PC-9 (cell line): ENCODE measurements around the gene DOCK4. TPM values are rescaled to one million over a fixed set of nuclear protein-coding genes. Genes with fewer than 3 reads are reported as not detected.

Experiments used
- BruUV-seq: library from RNA; stranded (reverse); fragments of 400-500 nt; replicated peaks from 2 replicates; lab custom pipeline; 2021; lab: Mats Ljungman, UMichigan
- CTCF ChIA-PET: fragments of 300-600 bp; sonication (Branson Sonifier 250); formaldehyde crosslinking; loops from one replicate; lab custom pipeline; 2022; ENCODE audit warnings: antibody characterized with exemption; lab: Charles Lee
- POLR2A ChIA-PET: fragments of 300-600 bp; sonication (Branson Sonifier 250); formaldehyde crosslinking; loops from one replicate; lab custom pipeline; 2022; ENCODE audit warnings: antibody characterized with exemption; ENCODE audit not compliant: unreplicated experiment; lab: Charles Lee
- DNase-seq, 2 experiments: peaks; one replicate each; pipeline versions ENCODE4 v3.0.0 to v3.0.0-alpha.2; 2015 to 2022; ENCODE audit warnings: mixed read lengths in 1 of 2
- H2AFZ ChIP-seq: fragments of 200-600 bp; sonication (generic); 2 replicates; pipeline ENCODE4 v1.8.1; 2017; ENCODE audit warnings: antibody characterized with exemption
- H3F3A ChIP-seq: fragments of 200-600 bp; sonication (generic); 2 replicates; pipeline ENCODE4 v1.8.1; 2017; ENCODE audit warnings: antibody characterized with exemption, mild to moderate bottlenecking, low read depth; ENCODE audit not compliant: insufficient read depth
- H3K27ac ChIP-seq: fragments of 200-600 bp; sonication (generic); 2 replicates; pipeline ENCODE4 v1.6.1; 2016; ENCODE audit warnings: mixed run types
- H3K27me3 ChIP-seq: fragments of 200-600 bp; sonication (generic); 2 replicates; pipeline ENCODE4 v1.6.1; 2016; ENCODE audit warnings: low read depth, mixed run types; ENCODE audit not compliant: insufficient read depth
- H3K36me3 ChIP-seq: fragments of 200-600 bp; sonication (generic); 2 replicates; pipeline ENCODE4 v1.6.1; 2016; ENCODE audit warnings: low read depth, mixed run types
- H3K4me1 ChIP-seq: fragments of 200-600 bp; sonication (generic); replicated peaks from 2 replicates; pipeline ENCODE4 v1.6.1; 2016; ENCODE audit warnings: mixed run types; ENCODE audit not compliant: insufficient read depth
- H3K4me2 ChIP-seq: fragments of 200-600 bp; sonication (generic); 2 replicates; pipeline ENCODE4 v1.6.1; 2017; ENCODE audit warnings: mixed run types
- H3K4me3 ChIP-seq: fragments of 200-600 bp; sonication (generic); 2 replicates; pipeline ENCODE4 v1.6.1; 2016; ENCODE audit warnings: mixed run types
- H3K79me2 ChIP-seq: fragments of 200-600 bp; sonication (generic); 2 replicates; pipeline ENCODE4 v1.6.1; 2017; ENCODE audit warnings: low read depth, mixed run types
- H3K9me2 ChIP-seq: fragments of 200-600 bp; sonication (generic); 2 replicates; pipeline ENCODE4 v1.8.1; 2017; ENCODE audit warnings: mild to moderate bottlenecking; ENCODE audit not compliant: insufficient read depth
- H3K9me3 ChIP-seq: fragments of 200-600 bp; sonication (generic); 2 replicates; pipeline ENCODE4 v1.8.1; 2016; ENCODE audit warnings: low read depth; ENCODE audit not compliant: insufficient read depth
- H4K20me1 ChIP-seq: fragments of 200-600 bp; sonication (generic); 2 replicates; pipeline ENCODE4 v1.8.1; 2017; ENCODE audit not compliant: insufficient read depth
- CTCF ChIP-seq: fragments of 200-600 bp; sonication (generic); conservative IDR thresholded peaks from 2 replicates; pipeline ENCODE4 v1.6.1; 2017; ENCODE audit warnings: mixed run types, antibody characterized with exemption, mild to moderate bottlenecking, moderate library complexity
- EZH2 ChIP-seq: fragments of 200-600 bp; sonication (generic); IDR thresholded peaks from 2 replicates; pipeline ENCODE4 v1.8.0; 2017; ENCODE audit warnings: antibody characterized with exemption, low read depth
- intact Hi-C: fragments of 100-400 bp; cut with micrococcal nuclease; formaldehyde crosslinking; loops from one replicate; pipeline ENCODE4 v1.10.0; 2022; ENCODE audit not compliant: unreplicated experiment
- total RNA-seq: library from RNA; stranded (reverse); gene quantifications from 2 replicates; pipeline ENCODE4 v1.2.3, GENCODE V29; 2021

Gene DOCK4
- total RNA-seq, 1 experiment from 2014 or later = 0.98 TPM

GRCh38 chr7:112199035-112199655, 7.1 kb downstream of the DOCK4 start:
- no peaks in the 10 kb centered on the region for H3K79me2 ChIP-seq
- intact Hi-C loops = no loop called here
- H3K9me2 ChIP-seq = no peaks in the 10 kb centered on the region
- H3K4me3 ChIP-seq = no peak overlapping the region
- peaks cover 17% of the 10 kb centered on the region for H3K4me1 ChIP-seq
- no TSS peak for BruUV-seq
- CTCF ChIA-PET = no interaction called here
- H3F3A ChIP-seq = peaks cover 6% of the 10 kb centered on the region; the same call in 1 of the 2 replicates
- H3K27ac ChIP-seq = no peak overlapping the region
- no peaks in the 10 kb centered on the region; the same call in 1 of the 2 replicates for H3K9me3 ChIP-seq
- POLR2A ChIA-PET = no interaction called here
- H2AFZ ChIP-seq = no peak overlapping the region; the same call in 1 of the 2 replicates
- no peaks in the 10 kb centered on the region for H3K36me3 ChIP-seq
- no peaks in the 10 kb centered on the region for H4K20me1 ChIP-seq
- no peaks in the 10 kb centered on the region for H3K27me3 ChIP-seq
- H3K4me2 ChIP-seq = no peak overlapping the region
- peak in 1 of 2 experiments; percentile 52 for DNase-seq
- TF ChIP-seq EZH2 (no peak), CTCF (no peak)

GRCh38 chr7:112197322-112197721, 8.9 kb downstream of the DOCK4 start:
- intact Hi-C loops = no loop called here
- no TSS peak for BruUV-seq
- DNase-seq = no peak
- Histone ChIP-seq H3K9me2 (no peaks in the 10 kb centered on the region), H2AFZ (no peak overlapping the region), H3K36me3 (no peaks in the 10 kb centered on the region), H4K20me1 (no peaks in the 10 kb centered on the region), H3F3A (peaks cover 15% of the 10 kb centered on the region; the same call in 1 of the 2 replicates), H3K9me3 (no peaks in the 10 kb centered on the region; the same call in 1 of the 2 replicates), H3K27me3 (no peaks in the 10 kb centered on the region), H3K4me3 (no peak overlapping the region), H3K4me2 (no peak overlapping the region), H3K79me2 (no peaks in the 10 kb centered on the region), H3K4me1 (peaks cover 22% of the 10 kb centered on the region), H3K27ac (no peak overlapping the region)
- TF ChIP-seq CTCF (no peak), EZH2 (no peak)
- ChIA-PET POLR2A (no interaction called here), CTCF (no interaction called here)

GRCh38 chr7:112195717-112196116, 10.5 kb downstream of the DOCK4 start:
- H3K4me3 ChIP-seq = no peak overlapping the region
- ChIA-PET CTCF (no interaction called here), POLR2A (no interaction called here)
- H4K20me1 ChIP-seq = no peaks in the 10 kb centered on the region
- no peaks in the 10 kb centered on the region for H3K79me2 ChIP-seq
- intact Hi-C loops = no loop called here
- no peaks in the 10 kb centered on the region for H3K9me3 ChIP-seq
- no peak for TF ChIP-seq CTCF
- no peak for TF ChIP-seq EZH2
- peaks cover 16% of the 10 kb centered on the region; the same call in 1 of the 2 replicates for H3F3A ChIP-seq
- peaks cover 26% of the 10 kb centered on the region for H3K4me1 ChIP-seq
- DNase-seq = no peak
- H3K36me3 ChIP-seq = no peaks in the 10 kb centered on the region
- no peaks in the 10 kb centered on the region for H3K27me3 ChIP-seq
- no peak overlapping the region for H3K4me2 ChIP-seq
- no peaks in the 10 kb centered on the region for H3K9me2 ChIP-seq
- no TSS peak for BruUV-seq
- no peak overlapping the region for H3K27ac ChIP-seq
- no peak overlapping the region for H2AFZ ChIP-seq
